ENCODE data around the gene SLC29A2. TPM values are rescaled to one million over a fixed set of nuclear protein-coding genes. Genes with fewer than 3 reads are reported as not detected.

SLC29A2 gene
- total RNA-seq, 1 experiment from 2014 or later: 40.4 TPM

- Mint-ChIP-seq H3K4me1 (ENCODE audit: low read depth, unreplicated experiment) (peaks cover 9% of the 10 kb centered on the region), H3K4me3 (ENCODE audit: low read depth, unreplicated experiment) (no peak overlapping the region), H3K9me3 (ENCODE audit: low read depth, unreplicated experiment) (peaks cover 6% of the 10 kb centered on the region), H3K27me3 (ENCODE audit: unreplicated experiment) (peaks cover 45% of the 10 kb centered on the region), H3K27ac (ENCODE audit: unreplicated experiment) (no peak overlapping the region), H3K36me3 (ENCODE audit: insufficient read depth, unreplicated experiment) (peaks cover 24% of the 10 kb centered on the region)
- BruUV-seq (replicated peaks): no TSS peak
- no peak for DNase-seq
- intact Hi-C loops (cut with micrococcal nuclease; ENCODE audit: unreplicated experiment): no loop called here
- CTCF ChIA-PET: no interaction called here
- no peak for TF ChIP-seq CTCF (IDR thresholded peaks at IDR 0.05; ENCODE audit: unreplicated experiment)
Observed at GRCh38 chr11:66315498-66315885, 56.1 kb downstream of the SLC29A2 start.

- no peak for DNase-seq
- H3K4me1 Mint-ChIP-seq (ENCODE audit: low read depth, unreplicated experiment): peaks cover 9% of the 10 kb centered on the region
- CTCF ChIA-PET: interaction anchor here (0.6 to 0.7 kb wide), 2 partner anchors 30 to 81 kb away, joined by 3 read pairs; no protein-coding TSS in a partner anchor
- H3K36me3 Mint-ChIP-seq (ENCODE audit: insufficient read depth, unreplicated experiment): peaks cover 24% of the 10 kb centered on the region
- BruUV-seq (replicated peaks): no TSS peak
- no peak overlapping the region for H3K27ac Mint-ChIP-seq (ENCODE audit: unreplicated experiment)
- H3K9me3 Mint-ChIP-seq (ENCODE audit: low read depth, unreplicated experiment): peaks cover 6% of the 10 kb centered on the region
- intact Hi-C loops (cut with micrococcal nuclease; ENCODE audit: unreplicated experiment): no loop called here
- H3K27me3 Mint-ChIP-seq (ENCODE audit: unreplicated experiment): peaks cover 44% of the 10 kb centered on the region
- no peak overlapping the region for H3K4me3 Mint-ChIP-seq (ENCODE audit: low read depth, unreplicated experiment)
- no peak for TF ChIP-seq CTCF (IDR thresholded peaks at IDR 0.05; ENCODE audit: unreplicated experiment)
Observed at GRCh38 chr11:66314561-66315497, 56.7 kb downstream of the SLC29A2 start.

- peak overlapping the region; percentile 36 for H3K27ac Mint-ChIP-seq (ENCODE audit: unreplicated experiment)
- DNase-seq: no peak
- H3K4me3 Mint-ChIP-seq (ENCODE audit: low read depth, unreplicated experiment): peak overlapping the region; percentile 90
- peaks cover 44% of the 10 kb centered on the region for H3K27me3 Mint-ChIP-seq (ENCODE audit: unreplicated experiment)
- H3K36me3 Mint-ChIP-seq (ENCODE audit: insufficient read depth, unreplicated experiment): peaks cover 24% of the 10 kb centered on the region
- no peak for TF ChIP-seq CTCF (IDR thresholded peaks at IDR 0.05; ENCODE audit: unreplicated experiment)
- peaks cover 4% of the 10 kb centered on the region for H3K9me3 Mint-ChIP-seq (ENCODE audit: low read depth, unreplicated experiment)
- intact Hi-C loops (cut with micrococcal nuclease; ENCODE audit: unreplicated experiment): no loop called here
- CTCF ChIA-PET: interaction anchor here (3.3 kb wide), 1 partner anchor 22 kb away, joined by 32 read pairs; the partner anchor contains the start of gene RIN1
- H3K4me1 Mint-ChIP-seq (ENCODE audit: low read depth, unreplicated experiment): peaks cover 9% of the 10 kb centered on the region
- no TSS peak for BruUV-seq (replicated peaks)
Observed at GRCh38 chr11:66314186-66314501, 57.4 kb downstream of the SLC29A2 start.

- no peaks in the 10 kb centered on the region for H3K9me3 Mint-ChIP-seq (ENCODE audit: low read depth, unreplicated experiment)
- H3K27me3 Mint-ChIP-seq (ENCODE audit: unreplicated experiment): peaks cover 41% of the 10 kb centered on the region
- no peak for DNase-seq
- peak overlapping the region; percentile 90 for H3K4me3 Mint-ChIP-seq (ENCODE audit: low read depth, unreplicated experiment)
- intact Hi-C loops (cut with micrococcal nuclease; ENCODE audit: unreplicated experiment): no loop called here
- TF ChIP-seq CTCF (IDR thresholded peaks at IDR 0.05; ENCODE audit: unreplicated experiment): no peak
- peaks cover 9% of the 10 kb centered on the region for H3K4me1 Mint-ChIP-seq (ENCODE audit: low read depth, unreplicated experiment)
- peaks cover 24% of the 10 kb centered on the region for H3K36me3 Mint-ChIP-seq (ENCODE audit: insufficient read depth, unreplicated experiment)
- CTCF ChIA-PET: interaction anchor here (0.7 to 3.3 kb wide), 13 partner anchors 11 to 125 kb away, joined by 3 to 32 read pairs (median 5); partner anchors contain the start of genes BRMS1, MRPL11, RAB1B and RIN1
- BruUV-seq (replicated peaks): no TSS peak
- H3K27ac Mint-ChIP-seq (ENCODE audit: unreplicated experiment): peak overlapping the region; percentile 36
Observed at GRCh38 chr11:66313321-66314185, 58.0 kb downstream of the SLC29A2 start.
